DMS153 treated with DMSO at 0.1 percent for 48 hours (cell line): ENCODE measurements around the gene NOD2.

Source experiments
- DNase-seq: peaks from one replicate; lab custom pipeline; 2025; ENCODE audit not compliant: unreplicated experiment; lab: John Stamatoyannopoulos, UW

The NOD2 gene

GRCh38 chr16:50692999-50693781, at the start of gene NOD2:
Gene NOD2 (plus strand): TSS chr16:50693606. CDS start chr16:50699496, 5,890 bp downstream.
- DNase-seq: no peak

GRCh38 chr16:50644245-50644644, 49.2 kb upstream of the NOD2 start:
- DNase-seq: no peak

GRCh38 chr16:50644729-50645128, 48.7 kb upstream of the NOD2 start:
- no peak for DNase-seq

- DNase-seq: no peak
Observed at GRCh38 chr16:50645563-50646220, 47.7 kb upstream of the NOD2 start.

GRCh38 chr16:50646345-50646744, 47.1 kb upstream of the NOD2 start:
- no peak for DNase-seq

GRCh38 chr16:50651835-50652438, 41.5 kb upstream of the NOD2 start:
- DNase-seq: no peak

- no peak for DNase-seq
Observed at GRCh38 chr16:50652836-50653425, 40.5 kb upstream of the NOD2 start.

GRCh38 chr16:50653633-50654519, 39.5 kb upstream of the NOD2 start:
- no peak for DNase-seq

GRCh38 chr16:50655558-50656055, 37.8 kb upstream of the NOD2 start:
- DNase-seq: no peak

- DNase-seq: no peak
Observed at GRCh38 chr16:50657241-50657640, 36.2 kb upstream of the NOD2 start.

GRCh38 chr16:50659806-50660205, 33.6 kb upstream of the NOD2 start:
- no peak for DNase-seq

- no peak for DNase-seq
Observed at GRCh38 chr16:50662306-50662940, 31.0 kb upstream of the NOD2 start.

GRCh38 chr16:50664270-50664669, 29.1 kb upstream of the NOD2 start:
- DNase-seq: no peak

GRCh38 chr16:50665128-50665878, 28.1 kb upstream of the NOD2 start:
- no peak for DNase-seq

GRCh38 chr16:50666658-50667496, 26.5 kb upstream of the NOD2 start:
- no peak for DNase-seq

- no peak for DNase-seq
Observed at GRCh38 chr16:50667497-50668367, 25.7 kb upstream of the NOD2 start.

GRCh38 chr16:50668368-50669008, 24.9 kb upstream of the NOD2 start:
- DNase-seq: no peak
